ENCODE data around the gene SYPL1.

SYPL1 gene

GRCh38 chr7:106065575-106066500 lies 46.3 kb downstream of the SYPL1 start:
- DNase-seq (ENCODE audit: low read depth) = no peak

GRCh38 chr7:106064771-106065574 lies 47.1 kb downstream of the SYPL1 start:
- no peak for DNase-seq (ENCODE audit: low read depth)

GRCh38 chr7:106064316-106064715 lies 47.8 kb downstream of the SYPL1 start:
- DNase-seq (ENCODE audit: low read depth) = no peak

GRCh38 chr7:106063692-106064091 lies 48.4 kb downstream of the SYPL1 start:
- no peak for DNase-seq (ENCODE audit: low read depth)

GRCh38 chr7:106063024-106063423 lies 49.1 kb downstream of the SYPL1 start:
- DNase-seq (ENCODE audit: low read depth) = no peak

- no peak for DNase-seq (ENCODE audit: low read depth)
These were observed 49.6 kb downstream of the SYPL1 start for GRCh38 chr7:106062521-106062931.

GRCh38 chr7:106062006-106062405 lies 50.1 kb downstream of the SYPL1 start:
- no peak for DNase-seq (ENCODE audit: low read depth)

- no peak for DNase-seq (ENCODE audit: low read depth)
These were observed 50.7 kb downstream of the SYPL1 start for GRCh38 chr7:106061301-106061979.

- DNase-seq (ENCODE audit: low read depth) = no peak
These were observed 51.7 kb downstream of the SYPL1 start for GRCh38 chr7:106060394-106060920.

- no peak for DNase-seq (ENCODE audit: low read depth)
These were observed 52.6 kb downstream of the SYPL1 start for GRCh38 chr7:106059556-106059955.

- DNase-seq (ENCODE audit: low read depth) = no peak
These were observed 53.2 kb downstream of the SYPL1 start for GRCh38 chr7:106058928-106059324.

GRCh38 chr7:106057962-106058927 lies 53.9 kb downstream of the SYPL1 start:
- no peak for DNase-seq (ENCODE audit: low read depth)

- no peak for DNase-seq (ENCODE audit: low read depth)
These were observed 54.7 kb downstream of the SYPL1 start for GRCh38 chr7:106057204-106057961.

- peak; percentile 53 for DNase-seq (ENCODE audit: low read depth)
These were observed 55.5 kb downstream of the SYPL1 start for GRCh38 chr7:106056513-106057203.

GRCh38 chr7:106054971-106055532 lies 57.1 kb downstream of the SYPL1 start:
- DNase-seq (ENCODE audit: low read depth) = no peak

GRCh38 chr7:106054156-106054910 lies 57.8 kb downstream of the SYPL1 start:
- DNase-seq (ENCODE audit: low read depth) = no peak

- no peak for DNase-seq (ENCODE audit: low read depth)
These were observed 59.0 kb downstream of the SYPL1 start for GRCh38 chr7:106053109-106053508.

- DNase-seq (ENCODE audit: low read depth) = no peak
These were observed 59.4 kb downstream of the SYPL1 start for GRCh38 chr7:106052681-106053080.

GRCh38 chr7:106050746-106051117 lies 61.4 kb downstream of the SYPL1 start:
- no peak for DNase-seq (ENCODE audit: low read depth)

Data from activated gamma-delta T cell treated with anti-CD3 and anti-CD28 coated beads, Interleukin-2, amount 50 U/mL, for 16 hours (primary cell).